Measurements from ENCODE around the gene FGF2. TPM values are rescaled to one million over a fixed set of nuclear protein-coding genes. Genes with fewer than 3 reads are reported as not detected.
"Not testable (repeated sequence)": the region's sequence is repeated elsewhere in the genome, so short reads cannot be mapped to it uniquely, and the experiment has no call there.

FGF2 gene
- polyA plus RNA-seq: 3.0 TPM
- long read RNA-seq, donor 1, full-length matches to known transcripts: 2 of 2 reads
- long read RNA-seq, donor 1, partial matches to known transcripts: 0 of 2 reads
- long read RNA-seq, donor 1, other reads (novel, unspliced or antisense): 0 of 2 reads
- long read RNA-seq, donor 2, full-length matches to known transcripts: 3 of 3 reads
- long read RNA-seq, donor 2, partial matches to known transcripts: 0 of 3 reads
- long read RNA-seq, donor 2, other reads (novel, unspliced or antisense): 0 of 3 reads
- long read RNA-seq, donor 3, partial matches to known transcripts: 17 of 25 reads
- long read RNA-seq, donor 3, other reads (novel, unspliced or antisense): 8 of 25 reads
- long read RNA-seq, donor 4: 0 reads
- long read RNA-seq, donor 5, full-length matches to known transcripts: 1 of 1 reads
- long read RNA-seq, donor 5, partial matches to known transcripts: 0 of 1 reads
- long read RNA-seq, donor 5, other reads (novel, unspliced or antisense): 0 of 1 reads
- long read RNA-seq, donor 6, full-length matches to known transcripts: 2 of 7 reads
- long read RNA-seq, donor 6, partial matches to known transcripts: 0 of 7 reads
- long read RNA-seq, donor 6, other reads (novel, unspliced or antisense): 5 of 7 reads
- long read RNA-seq, donor 7, full-length matches to known transcripts: 5 of 5 reads
- long read RNA-seq, donor 7, partial matches to known transcripts: 0 of 5 reads
- long read RNA-seq, donor 7, other reads (novel, unspliced or antisense): 0 of 5 reads
- long read RNA-seq, donor 8, full-length matches to known transcripts: 3 of 17 reads
- long read RNA-seq, donor 8, partial matches to known transcripts: 0 of 17 reads
- long read RNA-seq, donor 8, other reads (novel, unspliced or antisense): 14 of 17 reads
- long read RNA-seq, donor 9, full-length matches to known transcripts: 1 of 1 reads
- long read RNA-seq, donor 9, partial matches to known transcripts: 0 of 1 reads
- long read RNA-seq, donor 9, other reads (novel, unspliced or antisense): 0 of 1 reads
- long read RNA-seq, donor 10, full-length matches to known transcripts: 1 of 1 reads
- long read RNA-seq, donor 10, partial matches to known transcripts: 0 of 1 reads
- long read RNA-seq, donor 10, other reads (novel, unspliced or antisense): 0 of 1 reads
- long read RNA-seq, donor 11, full-length matches to known transcripts: 2 of 7 reads
- long read RNA-seq, donor 11, partial matches to known transcripts: 0 of 7 reads
- long read RNA-seq, donor 11, other reads (novel, unspliced or antisense): 5 of 7 reads

GRCh38 chr4:122826553-122827257 is at the start of gene FGF2:
TSS of gene FGF2 (plus strand) at chr4:122826831. CDS start at chr4:122827175, 344 bp downstream.
- no peaks in the 10 kb centered on the region for H3K36me3 ChIP-seq (ENCODE audit: control insufficient read depth, insufficient read depth, low read length)
- DNase-seq: peak; percentile 31 to 50
- peaks cover 2% of the 10 kb centered on the region for H3K9me3 ChIP-seq (ENCODE audit: control insufficient read depth, low read depth, low read length)
- WGBS (ENCODE audit: insufficient coverage, low lambda C conversion rate): no CpG with 5 or more reads among the region's 97 CpGs
- peaks cover 55% of the 10 kb centered on the region for H3K27me3 ChIP-seq (ENCODE audit: control insufficient read depth, insufficient read depth, low read length)
- peak within 1 kb of the TSS; percentile 58 for H3K4me3 ChIP-seq (ENCODE audit: low read length)
- H3K4me1 ChIP-seq (ENCODE audit: control insufficient read depth, insufficient read depth, low read length): no peaks in the 10 kb centered on the region
- H3K27ac ChIP-seq (ENCODE audit: low read length): peak within 1 kb of the TSS; percentile 14

DNA sequence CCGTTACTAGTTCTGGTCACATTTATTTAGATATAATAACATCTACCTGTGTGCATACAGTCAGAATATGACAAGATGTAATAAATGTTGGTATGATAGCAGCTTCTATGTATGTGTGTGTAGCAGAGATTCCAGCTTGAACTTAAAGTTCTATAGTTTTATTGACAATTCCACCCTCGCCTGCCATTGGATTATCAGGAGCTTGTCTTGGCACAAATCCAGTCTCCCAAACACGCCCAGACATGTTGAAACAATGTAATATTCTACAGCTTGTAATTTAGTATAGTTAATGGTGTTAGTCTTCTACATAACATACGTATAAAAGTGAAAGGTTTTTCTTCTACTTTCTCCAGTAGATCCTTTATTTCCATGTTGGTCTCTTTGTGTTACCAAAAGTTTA is 49.7 kb upstream of the FGF2 start:
- Histone ChIP-seq H3K27ac (ENCODE audit: low read length) (no peak overlapping the region), H3K27me3 (ENCODE audit: control insufficient read depth, insufficient read depth, low read length) (no peaks in the 10 kb centered on the region), H3K4me1 (ENCODE audit: control insufficient read depth, insufficient read depth, low read length) (no peaks in the 10 kb centered on the region), H3K4me3 (ENCODE audit: low read length) (no peak overlapping the region), H3K36me3 (ENCODE audit: control insufficient read depth, insufficient read depth, low read length) (no peaks in the 10 kb centered on the region), H3K9me3 (ENCODE audit: control insufficient read depth, low read depth, low read length) (no peaks in the 10 kb centered on the region)
- peak; percentile 22 to 61 for DNase-seq
- 0% methylated on average over 2 of the region's 4 CpGs for WGBS (ENCODE audit: insufficient coverage, low lambda C conversion rate)

DNA sequence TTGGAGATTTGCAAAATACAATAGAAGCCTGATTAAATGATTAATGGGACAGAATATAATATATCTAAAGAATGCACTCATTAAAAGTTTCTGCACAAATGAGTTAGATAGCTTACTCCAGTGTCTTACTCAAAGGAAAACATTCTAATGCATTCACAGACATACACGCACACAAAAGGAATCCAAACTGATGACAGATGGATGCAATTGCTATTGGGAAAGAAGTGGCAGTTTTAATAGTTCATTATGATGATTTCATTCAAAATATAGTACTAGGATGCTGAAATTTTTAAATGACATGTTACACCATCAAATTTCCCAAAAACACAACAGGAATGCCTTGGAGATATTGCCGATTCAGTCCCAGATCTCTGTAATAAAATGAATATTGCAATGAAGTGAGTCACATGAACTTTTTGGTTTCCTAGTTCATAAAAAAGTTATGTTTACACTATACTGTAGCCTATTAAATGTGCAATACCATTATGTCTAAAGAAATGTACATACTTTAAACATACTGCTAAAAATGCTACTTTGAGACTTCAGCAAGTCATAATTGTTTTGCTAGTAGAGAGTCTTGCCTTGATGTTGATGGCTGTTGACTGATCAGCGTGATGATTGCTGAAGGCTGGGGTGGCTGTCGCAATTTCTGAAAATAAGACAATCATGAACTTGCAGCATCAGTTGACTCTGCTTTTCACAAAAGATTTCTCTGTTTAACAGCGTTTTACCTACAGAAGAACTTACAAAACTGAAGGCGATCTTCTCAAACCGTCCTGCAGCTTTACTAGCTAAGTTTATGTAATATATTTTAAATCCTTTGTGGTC is 48.6 kb upstream of the FGF2 start:
- WGBS (ENCODE audit: insufficient coverage, low lambda C conversion rate): 100% methylated on average over 2 of the region's 7 CpGs
- DNase-seq: no peak
- Histone ChIP-seq H3K36me3 (ENCODE audit: control insufficient read depth, insufficient read depth, low read length) (no peaks in the 10 kb centered on the region), H3K27ac (ENCODE audit: low read length) (no peak overlapping the region), H3K9me3 (ENCODE audit: control insufficient read depth, low read depth, low read length) (no peaks in the 10 kb centered on the region), H3K4me3 (ENCODE audit: low read length) (no peak overlapping the region), H3K27me3 (ENCODE audit: control insufficient read depth, insufficient read depth, low read length) (no peaks in the 10 kb centered on the region), H3K4me1 (ENCODE audit: control insufficient read depth, insufficient read depth, low read length) (no peaks in the 10 kb centered on the region)

DNA sequence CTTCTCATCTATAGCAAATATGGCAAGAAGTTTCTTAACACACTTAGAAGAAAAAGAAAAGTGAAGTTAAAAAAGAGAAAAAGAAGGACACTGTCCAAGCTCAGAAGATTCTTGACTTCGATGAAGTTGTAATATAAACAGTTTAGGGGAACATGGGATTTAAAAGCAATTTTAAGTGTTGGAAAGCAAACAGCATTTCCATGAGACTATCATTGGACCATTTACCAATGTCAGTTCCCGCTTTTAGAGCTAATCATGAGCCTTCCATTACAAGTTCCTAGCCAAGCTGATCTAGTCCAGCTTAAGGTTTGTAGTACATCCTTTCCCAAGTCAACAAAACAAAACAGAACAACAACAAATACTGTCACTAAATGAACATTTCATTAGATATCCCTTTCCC is 45.1 kb upstream of the FGF2 start:
- WGBS (ENCODE audit: insufficient coverage, low lambda C conversion rate): 71% methylated on average over 1 of the region's 2 CpGs
- DNase-seq: no peak
- no peaks in the 10 kb centered on the region for H3K27me3 ChIP-seq (ENCODE audit: control insufficient read depth, insufficient read depth, low read length)
- no peaks in the 10 kb centered on the region for H3K9me3 ChIP-seq (ENCODE audit: control insufficient read depth, low read depth, low read length)
- no peaks in the 10 kb centered on the region for H3K36me3 ChIP-seq (ENCODE audit: control insufficient read depth, insufficient read depth, low read length)
- no peak overlapping the region for H3K4me3 ChIP-seq (ENCODE audit: low read length)
- H3K4me1 ChIP-seq (ENCODE audit: control insufficient read depth, insufficient read depth, low read length): no peaks in the 10 kb centered on the region
- no peak overlapping the region for H3K27ac ChIP-seq (ENCODE audit: low read length)

DNA sequence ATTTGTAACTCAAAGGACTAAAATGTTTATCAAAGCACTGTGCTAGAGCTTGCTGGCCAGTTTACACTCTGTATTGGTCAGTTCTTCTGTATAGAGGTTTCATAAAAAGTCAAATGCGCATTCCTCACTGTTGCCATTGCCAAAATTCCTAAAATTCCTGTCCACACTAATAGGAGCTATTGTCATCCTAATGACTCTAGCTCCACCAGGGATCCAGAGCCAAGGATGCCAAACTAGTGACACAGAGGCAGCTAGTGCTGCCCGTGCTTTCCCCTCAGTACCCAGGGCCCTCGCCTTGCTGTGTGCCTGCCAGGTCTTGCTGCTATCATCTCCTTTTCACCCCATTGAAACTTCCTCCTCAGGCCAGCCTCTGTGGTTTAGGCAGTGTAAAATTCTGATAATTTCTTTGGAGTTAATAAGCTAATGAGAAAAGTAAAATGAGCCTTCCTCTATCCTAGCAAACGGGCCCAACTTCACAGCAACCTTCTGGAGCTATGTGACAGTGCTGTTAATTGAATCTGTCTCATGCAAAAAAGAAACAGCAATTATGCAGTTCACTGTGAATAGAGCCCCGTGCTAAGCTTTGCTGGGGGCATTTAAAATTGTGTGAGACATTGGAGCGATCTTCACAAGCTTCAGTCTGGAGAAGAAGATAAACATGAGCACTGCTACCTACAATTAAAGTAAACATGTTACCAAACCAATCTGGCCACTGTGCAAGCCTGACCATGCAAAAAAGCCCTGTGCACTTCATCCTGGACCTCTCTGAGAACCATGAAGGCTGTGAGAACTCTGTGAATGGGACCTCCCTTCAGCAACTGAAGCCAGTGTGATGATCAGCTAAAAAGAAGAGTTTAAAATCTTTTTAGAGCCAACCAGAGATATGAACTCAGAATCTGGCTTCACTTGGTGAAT is 43.1 kb upstream of the FGF2 start:
- Histone ChIP-seq H3K9me3 (ENCODE audit: control insufficient read depth, low read depth, low read length) (no peaks in the 10 kb centered on the region), H3K4me1 (ENCODE audit: control insufficient read depth, insufficient read depth, low read length) (no peaks in the 10 kb centered on the region), H3K27ac (ENCODE audit: low read length) (no peak overlapping the region), H3K4me3 (ENCODE audit: low read length) (no peak overlapping the region), H3K27me3 (ENCODE audit: control insufficient read depth, insufficient read depth, low read length) (no peaks in the 10 kb centered on the region), H3K36me3 (ENCODE audit: control insufficient read depth, insufficient read depth, low read length) (no peaks in the 10 kb centered on the region)
- WGBS (ENCODE audit: insufficient coverage, low lambda C conversion rate): no CpG with 5 or more reads among the region's 6 CpGs
- no peak for DNase-seq

DNA sequence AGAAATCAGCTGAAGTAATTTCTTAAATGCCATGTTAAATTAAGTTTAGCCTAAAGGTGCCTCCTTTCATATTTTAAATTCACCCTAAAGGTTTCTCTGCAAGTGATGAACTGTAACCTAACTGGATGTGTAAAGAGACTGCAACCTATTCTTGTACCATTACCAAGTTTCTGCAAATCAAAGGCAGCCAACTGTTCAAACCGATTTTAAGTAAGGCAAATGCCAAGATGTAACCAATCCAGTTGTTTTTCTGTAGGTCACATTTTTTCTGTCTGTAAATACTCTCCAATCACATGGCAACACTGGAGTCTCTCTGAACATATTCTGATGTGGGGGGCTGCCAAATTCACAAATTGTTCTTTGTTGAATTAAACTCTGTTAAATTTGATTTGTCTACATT is 42.4 kb upstream of the FGF2 start:
- no peak for DNase-seq
- no peaks in the 10 kb centered on the region for H3K4me1 ChIP-seq (ENCODE audit: control insufficient read depth, insufficient read depth, low read length)
- no peak overlapping the region for H3K27ac ChIP-seq (ENCODE audit: low read length)
- H3K9me3 ChIP-seq (ENCODE audit: control insufficient read depth, low read depth, low read length): no peaks in the 10 kb centered on the region
- no peaks in the 10 kb centered on the region for H3K27me3 ChIP-seq (ENCODE audit: control insufficient read depth, insufficient read depth, low read length)
- WGBS (ENCODE audit: insufficient coverage, low lambda C conversion rate): no CpG with 5 or more reads among the region's 1 CpG
- H3K36me3 ChIP-seq (ENCODE audit: control insufficient read depth, insufficient read depth, low read length): no peaks in the 10 kb centered on the region
- H3K4me3 ChIP-seq (ENCODE audit: low read length): no peak overlapping the region

DNA sequence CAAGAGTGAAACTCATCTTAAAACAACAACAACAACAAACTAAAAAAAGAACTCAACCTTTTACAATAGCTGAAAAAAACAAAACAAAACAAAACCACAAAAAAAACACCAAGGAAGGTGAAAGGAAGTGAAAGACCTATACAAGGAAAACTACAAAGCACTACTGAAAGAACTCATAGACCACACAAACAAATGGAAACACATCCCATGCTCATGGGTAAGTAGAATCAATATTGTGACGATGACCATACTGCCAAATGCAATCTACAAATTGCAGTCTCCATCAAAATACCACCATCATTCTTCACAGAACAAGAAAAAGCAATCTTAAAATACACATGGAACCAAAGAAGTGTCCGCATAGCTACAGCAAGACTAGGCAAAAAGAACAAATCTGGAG is 41.5 kb upstream of the FGF2 start:
- no CpG with 5 or more reads among the region's 2 CpGs for WGBS (ENCODE audit: insufficient coverage, low lambda C conversion rate)
- H3K27me3 ChIP-seq (ENCODE audit: control insufficient read depth, insufficient read depth, low read length): no peaks in the 10 kb centered on the region
- H3K27ac ChIP-seq (ENCODE audit: low read length): no peak overlapping the region

DNA sequence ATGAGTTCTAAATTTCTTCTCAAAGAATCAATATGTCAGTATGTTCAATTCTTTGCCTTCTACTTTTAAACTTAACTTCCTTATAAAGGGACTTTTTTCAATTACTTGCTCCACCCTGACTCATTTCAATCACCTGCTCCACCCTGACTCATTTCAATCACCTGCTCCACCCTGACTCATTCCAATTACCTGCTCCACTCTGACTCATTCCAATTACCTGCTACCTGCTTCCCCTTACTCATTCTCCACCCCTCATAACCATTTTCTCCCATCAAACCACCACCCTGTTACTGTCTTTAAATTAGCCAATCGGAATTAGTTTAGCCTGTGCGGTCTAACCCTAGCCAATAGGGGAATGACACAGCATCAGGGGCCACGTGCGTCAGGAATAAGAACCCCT is 40.3 kb upstream of the FGF2 start:
- not testable (repeated sequence) for H3K36me3 ChIP-seq (ENCODE audit: control insufficient read depth, insufficient read depth, low read length); H3K27ac ChIP-seq (ENCODE audit: low read length); H3K4me3 ChIP-seq (ENCODE audit: low read length); H3K4me1 ChIP-seq (ENCODE audit: control insufficient read depth, insufficient read depth, low read length); DNase-seq; H3K27me3 ChIP-seq (ENCODE audit: control insufficient read depth, insufficient read depth, low read length); H3K9me3 ChIP-seq (ENCODE audit: control insufficient read depth, low read depth, low read length)
- WGBS (ENCODE audit: insufficient coverage, low lambda C conversion rate): no CpG with 5 or more reads among the region's 4 CpGs

More for the DNA sequence above, 41.5 kb upstream of the FGF2 start:
- DNase-seq: no peak
- Histone ChIP-seq H3K9me3 (ENCODE audit: control insufficient read depth, low read depth, low read length) (no peaks in the 10 kb centered on the region), H3K4me1 (ENCODE audit: control insufficient read depth, insufficient read depth, low read length) (no peaks in the 10 kb centered on the region), H3K36me3 (ENCODE audit: control insufficient read depth, insufficient read depth, low read length) (no peaks in the 10 kb centered on the region), H3K4me3 (ENCODE audit: low read length) (no peak overlapping the region)

All from large intestine (tissue), 12 donors.